GM21619 (cell line): ENCODE measurements around the gene ACTR3C.
A peak's percentile ranks its signal among the peaks of the same experiment; 100 is the strongest.

Source experiments
- ATAC-seq: cut with Tn5 transposase; IDR thresholded peaks from one replicate; pipeline ENCODE4 v1.9.1; 2021; ENCODE audit not compliant: unreplicated experiment

Gene ACTR3C

DNA sequence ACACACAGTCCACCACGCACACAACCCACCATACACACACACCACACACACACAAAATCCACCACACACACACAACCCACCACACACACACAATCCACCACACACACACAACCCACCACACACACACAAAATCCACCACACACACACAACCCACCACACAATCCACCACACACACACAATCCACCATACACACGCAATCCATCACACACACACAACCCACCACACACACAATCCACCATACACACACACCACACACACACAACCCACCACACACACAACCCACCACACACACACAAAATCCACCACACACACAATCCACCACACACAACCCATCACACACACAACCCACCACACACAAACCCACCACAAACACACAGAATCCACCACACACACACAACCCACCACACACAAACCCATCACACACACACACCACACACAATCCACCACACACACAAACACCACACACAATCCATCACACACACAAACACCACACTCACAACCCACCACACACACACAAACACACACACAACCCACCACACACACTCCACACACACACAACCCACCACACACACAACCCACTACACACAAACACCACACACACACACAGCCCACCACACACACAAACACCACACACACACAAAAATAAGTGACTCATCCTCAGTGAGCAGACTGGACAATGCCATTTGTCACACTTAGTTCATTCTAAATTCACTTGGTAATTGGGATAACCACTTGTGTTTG is 36.4 kb upstream of the ACTR3C start:
- ATAC-seq = no peak

DNA sequence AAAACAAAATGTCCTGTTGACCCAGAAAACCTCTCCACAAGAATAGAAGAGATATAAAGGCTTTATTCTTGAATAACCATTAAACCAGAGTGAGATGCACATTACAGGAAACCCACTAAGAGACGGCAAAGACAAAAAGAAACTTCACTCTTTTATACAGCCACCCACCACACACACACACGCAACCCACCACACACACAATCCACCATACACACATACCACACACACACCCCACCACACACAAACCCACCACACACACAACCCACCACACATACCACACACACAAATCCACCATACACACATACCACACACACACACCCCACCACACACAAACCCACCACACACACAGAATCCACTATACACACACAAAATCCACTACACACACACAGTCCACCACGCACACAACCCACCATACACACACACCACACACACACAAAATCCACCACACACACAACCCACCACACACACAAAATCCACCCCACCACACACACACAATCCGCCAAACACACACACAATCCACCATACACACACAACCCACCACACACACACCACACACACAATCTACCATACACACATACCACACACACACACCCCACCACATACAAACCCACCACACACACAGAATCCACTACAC is 35.8 kb upstream of the ACTR3C start:
- ATAC-seq = no peak

DNA sequence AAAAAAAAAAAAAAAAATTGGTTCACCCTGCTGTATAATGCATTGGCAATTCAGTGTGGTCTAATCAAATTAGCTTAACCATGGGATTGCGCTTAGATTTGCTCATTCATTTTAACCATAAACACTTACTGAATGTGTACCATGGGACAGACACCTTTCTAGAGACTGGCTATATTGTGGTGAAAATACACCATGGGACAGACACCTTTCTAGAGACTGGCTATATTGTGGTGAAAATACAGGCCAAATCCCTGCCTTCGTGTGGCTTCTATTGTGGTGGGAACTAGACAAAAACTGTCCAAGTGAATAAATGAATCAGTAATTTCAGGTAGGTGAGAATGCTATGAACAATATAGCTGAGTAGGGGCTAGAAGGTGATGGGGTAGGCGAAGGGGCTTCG is 35.1 kb upstream of the ACTR3C start:
- ATAC-seq = no peak

DNA sequence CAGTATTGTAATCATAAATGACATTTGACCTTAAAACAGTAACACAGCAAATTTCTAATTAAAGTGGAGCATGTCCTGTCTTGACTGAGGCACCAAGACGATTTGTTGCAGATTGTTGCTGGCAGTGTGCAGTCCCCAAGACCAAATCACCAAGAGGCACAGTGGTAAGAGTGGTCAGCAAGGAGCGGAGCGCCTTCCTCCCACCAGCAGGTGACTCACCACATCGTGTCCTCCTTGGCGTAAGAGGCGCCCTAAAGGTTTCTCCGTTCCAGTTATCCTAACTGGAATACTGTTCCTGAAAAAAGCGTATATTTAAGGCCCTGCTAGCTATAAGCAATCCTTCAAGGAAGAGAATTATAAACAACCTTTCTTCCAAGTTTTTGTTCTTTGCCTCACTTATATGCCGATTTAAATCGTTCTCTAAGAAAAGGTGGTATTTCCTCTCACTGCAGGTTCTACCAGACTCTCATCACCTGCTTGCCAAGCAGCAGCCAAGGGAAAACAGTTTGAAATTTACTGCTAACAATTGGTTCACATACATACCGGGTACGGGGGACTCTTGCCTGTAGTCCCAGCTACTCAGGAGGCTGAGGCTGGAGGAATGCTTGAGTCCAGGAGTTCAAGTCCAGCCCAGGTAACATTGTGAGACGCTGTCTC is 34.6 kb upstream of the ACTR3C start:
- ATAC-seq = peak; percentile 18

DNA sequence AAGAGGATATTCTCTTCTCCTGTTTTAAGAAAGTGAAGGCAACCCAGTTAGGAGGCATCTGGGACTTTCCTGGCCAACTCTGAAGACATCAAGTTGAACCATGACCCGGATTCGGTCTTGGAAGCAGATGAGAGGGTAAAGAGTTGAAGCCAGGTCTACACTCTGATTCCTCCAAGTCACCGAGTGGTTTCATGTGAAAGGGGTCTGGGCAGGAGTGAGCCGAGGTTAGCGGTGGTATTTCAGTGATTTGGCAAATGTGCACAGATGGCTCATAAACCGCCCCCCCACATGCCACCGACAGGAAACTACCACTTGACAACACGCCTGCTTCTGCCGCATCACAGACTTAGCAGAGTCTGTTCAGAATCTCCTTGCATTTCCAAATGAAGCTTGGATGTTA is 33.9 kb upstream of the ACTR3C start:
- peak; percentile 61 for ATAC-seq

DNA sequence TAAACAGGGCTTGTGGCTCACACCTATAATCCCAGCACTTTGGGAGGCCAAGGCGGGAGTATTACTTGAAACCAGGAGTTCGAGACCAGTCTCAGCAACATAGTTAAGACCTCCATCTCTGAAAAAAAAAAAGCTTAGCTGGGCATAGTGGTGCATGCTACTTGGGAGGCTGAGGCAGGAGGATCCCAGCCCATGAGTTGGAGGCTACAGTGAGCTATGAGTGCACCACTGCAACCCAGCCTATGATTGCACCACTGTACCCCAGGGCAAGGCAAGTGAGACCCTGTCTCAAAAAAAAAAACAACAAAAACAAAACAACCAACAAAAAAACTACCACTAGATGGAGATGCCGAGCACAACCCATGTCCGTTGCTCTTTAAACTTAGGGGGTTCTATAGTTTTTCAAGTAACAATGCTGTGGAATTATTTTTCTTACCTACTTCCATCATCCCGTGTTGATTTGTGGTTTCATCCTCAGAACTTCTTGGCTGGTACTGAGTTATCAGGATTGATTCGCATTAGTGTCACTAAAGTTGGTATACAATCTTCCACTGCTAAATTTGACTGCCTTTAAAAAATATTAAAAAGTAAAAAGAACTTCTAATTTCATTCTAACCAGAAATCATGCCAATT is 33.0 kb upstream of the ACTR3C start:
- no peak for ATAC-seq

DNA sequence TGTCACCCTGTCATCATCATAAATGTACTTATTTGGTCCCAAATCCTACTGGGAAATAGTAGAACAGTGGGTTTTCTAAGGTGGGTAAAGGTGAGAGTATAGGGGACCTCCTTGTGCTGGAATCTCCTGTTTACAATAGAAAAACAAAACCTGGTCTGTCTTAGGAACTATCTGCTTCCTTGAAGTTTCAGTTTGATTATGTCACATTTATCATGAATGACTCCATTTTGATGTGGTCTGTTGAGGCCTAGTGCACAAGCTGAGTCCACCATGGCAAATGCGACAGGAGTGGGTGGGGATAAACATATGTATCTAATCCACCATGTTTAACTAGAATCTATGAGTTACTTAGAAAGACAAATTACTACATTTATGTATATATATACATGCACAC is 32.3 kb upstream of the ACTR3C start:
- ATAC-seq = no peak

DNA sequence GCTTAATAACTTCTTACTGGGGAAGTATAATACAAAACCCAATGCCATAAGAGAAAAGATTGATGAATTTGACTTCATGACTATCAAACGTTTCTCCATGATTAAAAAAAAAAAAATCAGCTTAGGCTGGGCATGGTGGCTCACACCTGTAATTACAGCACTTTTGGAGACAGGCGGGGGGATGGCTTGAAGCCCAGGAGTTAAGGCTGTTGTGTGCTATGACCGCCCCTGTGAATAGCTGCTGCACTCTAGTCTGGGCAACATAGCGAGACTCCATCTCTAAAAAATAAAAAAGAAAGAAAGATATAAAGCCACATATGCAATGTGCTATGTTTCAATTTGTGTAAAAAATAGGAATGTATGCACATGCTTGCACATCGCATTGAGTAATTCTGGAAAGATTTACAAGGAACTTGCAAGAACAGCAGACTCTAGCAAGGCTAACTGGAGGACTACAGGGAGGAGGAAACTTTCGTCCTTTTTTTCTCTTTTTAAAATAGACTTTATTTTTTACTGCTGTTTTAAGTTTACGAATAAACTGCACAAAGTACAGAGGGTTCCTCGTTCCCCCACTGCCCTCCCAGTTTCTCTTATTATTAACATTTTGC is 28.3 kb upstream of the ACTR3C start:
- ATAC-seq = no peak

DNA sequence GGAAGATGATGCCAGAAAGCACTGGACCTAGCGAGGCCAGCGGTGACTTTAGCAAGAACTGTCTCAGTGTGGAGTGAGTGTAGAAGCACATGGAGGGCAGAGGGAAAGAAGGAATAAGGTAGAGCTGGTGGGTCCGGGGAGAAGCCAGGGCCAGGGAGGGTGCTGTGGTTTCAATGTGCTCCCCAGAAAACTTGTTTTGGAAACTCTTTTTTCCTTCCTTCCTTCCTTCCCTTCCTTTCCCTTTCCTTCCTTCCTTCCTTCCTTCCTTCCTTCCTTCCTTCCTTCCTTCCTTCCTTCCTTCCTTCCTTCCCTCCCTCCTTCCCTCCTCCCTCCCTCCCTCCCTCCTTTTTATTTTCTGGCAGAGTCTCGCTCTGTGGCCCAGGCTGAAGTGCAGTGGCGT is 23.6 kb upstream of the ACTR3C start:
- no peak for ATAC-seq

DNA sequence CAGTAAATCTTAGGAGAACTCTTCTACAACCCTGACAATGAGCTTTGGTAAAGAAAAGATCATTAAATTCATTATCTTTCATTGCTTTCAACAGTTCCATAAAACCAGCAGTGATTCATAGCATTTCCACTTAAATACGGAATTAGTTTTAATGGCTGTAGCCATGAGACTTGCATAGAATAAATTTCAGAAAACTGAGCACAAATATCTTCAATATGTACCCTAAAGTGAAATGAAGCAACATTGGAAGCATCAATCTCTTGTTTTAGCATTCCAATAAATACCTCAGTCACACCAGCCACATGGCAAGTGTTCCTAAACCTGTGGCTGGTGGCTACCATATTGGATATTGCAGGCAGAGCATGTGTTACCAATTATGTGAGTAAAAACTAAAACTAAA is 21.7 kb upstream of the ACTR3C start:
- ATAC-seq = no peak

DNA sequence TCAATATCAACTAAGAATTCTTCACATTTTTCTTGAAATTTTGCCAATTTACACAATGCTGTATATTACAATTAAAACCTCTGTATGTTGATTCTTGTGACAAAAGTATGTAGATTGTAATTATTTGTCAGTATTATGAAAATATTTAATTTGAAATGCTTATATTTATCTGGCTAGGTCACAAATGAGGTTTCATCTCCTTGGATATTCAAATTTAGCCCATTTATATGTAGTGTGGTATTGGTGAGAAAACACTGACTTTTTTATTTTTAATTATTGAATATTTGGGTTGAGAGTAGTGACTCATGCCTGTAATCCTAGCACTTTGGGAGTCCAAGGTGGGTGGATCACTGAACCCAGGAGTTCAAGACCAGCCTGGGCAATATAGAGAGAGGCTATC is 21.0 kb upstream of the ACTR3C start:
- no peak for ATAC-seq

DNA sequence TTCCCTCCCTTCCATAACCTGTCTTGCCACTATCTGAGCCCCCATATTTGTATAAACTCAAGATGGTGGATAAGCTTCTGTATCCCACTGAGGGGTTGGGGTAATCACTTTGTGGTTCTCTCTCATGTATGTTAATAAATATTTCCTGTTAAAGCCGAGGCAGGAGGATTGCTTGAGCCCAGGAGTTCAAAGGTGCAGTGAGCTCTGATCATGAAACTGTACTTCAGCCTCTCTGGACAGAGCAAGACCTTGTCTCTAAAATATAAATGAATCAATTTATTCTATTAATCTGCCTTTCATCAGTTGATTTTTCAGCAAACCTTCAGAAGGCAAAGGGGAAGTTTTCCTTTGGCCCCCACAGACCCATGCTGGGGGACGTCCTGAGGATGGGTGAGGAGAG is 19.9 kb upstream of the ACTR3C start:
- ATAC-seq = no peak

DNA sequence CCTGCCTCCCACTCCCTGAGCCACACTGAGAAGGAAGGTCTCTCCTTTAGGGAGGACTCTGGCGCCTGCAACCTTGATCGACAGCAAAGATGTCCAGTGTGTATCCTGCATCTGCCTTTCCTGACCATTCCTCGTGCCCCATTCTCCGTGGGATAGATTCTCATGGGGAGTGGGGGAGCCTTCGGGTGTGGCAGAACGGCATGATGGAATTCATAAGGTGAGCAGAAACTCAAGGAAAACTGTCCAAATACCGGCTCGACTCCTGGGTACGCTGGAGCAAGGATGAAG is 18.7 kb upstream of the ACTR3C start:
- no peak for ATAC-seq

DNA sequence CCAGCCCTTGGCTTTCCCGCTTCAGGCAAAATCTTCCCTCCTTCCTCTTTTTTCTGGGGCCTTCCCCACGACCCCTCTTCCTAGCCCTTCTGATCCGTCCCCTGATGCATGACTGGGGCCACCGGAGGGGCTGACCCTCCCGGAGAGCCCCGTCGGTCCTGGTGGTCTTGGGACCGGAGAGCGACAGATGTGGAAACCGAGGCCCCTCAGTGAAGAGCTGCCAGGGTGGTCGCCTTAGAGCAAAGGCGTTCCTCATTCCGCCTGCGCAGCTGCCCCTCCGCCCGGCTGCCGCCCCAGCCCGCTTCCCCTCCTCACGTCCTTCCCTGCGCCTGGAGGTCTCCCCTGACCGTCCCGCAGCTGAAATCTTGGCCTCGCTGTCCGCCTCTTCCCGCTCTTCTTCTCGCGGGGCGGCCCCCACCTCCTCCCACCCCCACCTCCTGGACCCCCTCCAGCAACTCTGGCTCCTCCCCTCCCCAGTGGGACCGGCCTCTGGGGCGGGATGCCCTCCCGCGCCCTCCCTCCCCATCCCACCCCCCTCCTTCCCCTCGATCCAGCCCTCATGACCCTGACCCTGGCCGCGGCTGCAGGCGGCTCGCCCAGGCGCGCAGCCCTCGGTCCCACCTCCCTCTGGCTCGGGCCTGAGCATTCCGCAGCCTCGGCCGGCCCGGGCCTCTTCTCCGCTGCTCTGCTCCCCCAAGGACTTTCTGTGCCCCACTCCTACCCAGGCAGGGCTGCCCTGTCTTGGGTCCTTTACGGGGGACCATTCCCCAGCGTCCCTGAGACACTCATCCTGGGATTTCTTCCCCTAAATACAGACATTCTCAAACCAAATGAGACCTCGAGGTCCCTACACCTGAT is 18.1 kb upstream of the ACTR3C start, which contains the start of gene RARRES2:
Gene RARRES2 (minus strand): TSS at position 367 of the 858 bp plus-strand sequence. CDS start 1,020 bp downstream, outside the sequence.
- ATAC-seq = no peak

DNA sequence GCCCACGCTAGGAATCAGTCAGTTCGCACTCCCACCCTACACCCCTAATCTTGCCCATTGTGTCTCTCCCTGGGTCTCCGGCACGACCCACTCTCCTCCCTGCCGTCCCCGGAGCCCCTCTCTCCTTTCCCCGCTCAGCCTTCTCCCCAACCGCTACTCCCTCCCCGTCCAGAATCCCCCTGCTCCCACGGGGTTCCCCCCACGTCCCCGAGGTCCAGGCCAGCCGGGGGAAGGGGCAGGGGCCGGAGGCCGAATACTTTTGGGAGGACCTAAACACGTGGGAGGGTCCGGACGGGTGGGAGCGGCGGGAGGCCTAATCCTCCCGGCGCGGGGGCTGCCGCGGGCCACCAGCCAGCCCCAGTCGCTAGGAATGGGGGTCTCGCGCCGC is 17.5 kb upstream of the ACTR3C start:
- ATAC-seq = no peak

DNA sequence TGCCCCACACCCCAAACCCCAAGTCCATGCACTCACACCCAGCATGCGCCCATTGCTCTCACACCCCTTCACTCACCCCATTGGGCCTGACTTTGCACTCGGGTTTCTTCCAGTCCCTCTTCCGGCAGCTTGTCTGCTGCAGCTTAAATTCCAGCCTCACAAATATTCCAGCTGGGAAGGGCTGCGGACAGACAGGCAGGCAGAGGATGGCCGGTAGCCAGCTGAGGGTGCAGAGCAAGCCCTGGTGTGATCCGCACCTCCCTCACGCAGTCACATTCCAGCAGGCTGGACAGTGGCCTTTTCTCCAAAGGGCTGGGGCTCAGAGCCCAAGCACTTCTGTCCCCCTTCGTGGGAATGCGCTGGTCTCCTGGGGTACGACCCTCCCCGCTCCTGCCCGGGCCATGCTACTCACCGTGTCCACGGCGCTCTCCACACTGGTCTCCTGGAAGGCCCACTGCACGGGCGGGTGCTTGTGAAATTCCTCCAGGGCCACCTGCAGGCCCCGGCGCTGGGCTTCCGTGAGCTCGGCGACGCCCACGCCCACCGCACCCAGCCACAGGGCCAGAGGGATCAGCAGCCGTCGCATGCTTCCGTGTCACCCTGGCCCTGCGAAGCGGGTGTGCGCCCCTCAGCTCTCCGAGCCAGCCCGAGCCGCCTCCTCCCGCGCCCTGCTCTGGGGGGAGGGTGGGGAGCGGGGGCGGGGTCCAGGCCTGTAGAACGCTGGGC is 16.8 kb upstream of the ACTR3C start:
- no peak for ATAC-seq

DNA sequence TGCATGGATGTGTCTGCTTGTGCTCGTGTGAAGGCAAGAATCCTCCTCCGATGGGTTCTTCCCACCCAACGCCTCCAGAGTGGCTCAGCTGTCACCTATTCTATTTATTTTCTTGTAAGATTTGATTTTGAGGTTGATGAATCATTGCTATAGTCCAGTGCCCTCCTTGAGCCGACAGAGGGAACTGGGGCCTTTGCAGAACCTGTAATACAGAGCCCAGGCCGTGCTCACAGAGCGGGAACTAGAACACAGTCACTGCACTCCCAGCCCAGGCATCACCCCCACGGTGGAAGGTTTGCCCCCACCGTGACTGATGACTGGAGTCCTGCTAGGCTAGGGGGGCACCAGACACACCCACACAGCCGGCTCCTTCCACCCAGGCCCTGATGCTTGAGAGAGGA is 16.1 kb upstream of the ACTR3C start:
- no peak for ATAC-seq

DNA sequence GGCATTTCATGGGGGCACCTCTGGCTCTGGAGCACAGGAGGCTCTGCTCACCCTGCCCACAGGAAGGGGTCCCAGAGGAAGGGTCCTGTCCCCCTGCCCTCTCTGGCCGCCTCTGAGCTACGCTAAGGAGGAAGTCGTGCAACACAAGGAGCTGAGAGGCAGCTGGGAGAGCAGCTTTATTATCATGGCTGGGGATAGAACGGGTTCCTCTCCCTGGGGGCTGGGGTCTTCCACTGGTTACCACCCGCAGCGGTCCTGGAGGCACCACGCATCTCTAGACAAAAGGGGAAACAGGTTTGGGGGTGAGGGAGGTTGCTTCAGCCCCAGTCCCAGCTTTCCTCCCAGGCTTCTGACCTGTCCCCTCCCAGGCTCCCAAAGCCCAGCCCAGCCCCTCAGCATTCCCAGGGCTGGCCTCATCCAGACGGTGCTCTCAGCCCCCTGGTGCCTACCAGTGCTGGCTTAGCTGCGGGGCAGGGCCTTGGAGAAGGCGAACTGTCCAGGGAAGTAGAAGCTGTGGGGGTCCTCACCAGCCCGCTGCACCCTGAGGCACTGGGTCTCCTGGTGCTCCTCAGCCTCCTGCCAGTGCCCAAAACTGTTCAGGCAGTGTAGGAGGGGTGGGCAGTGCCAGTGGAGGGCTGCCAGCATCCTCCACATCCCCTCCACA is 15.0 kb upstream of the ACTR3C start:
- ATAC-seq = no peak

DNA sequence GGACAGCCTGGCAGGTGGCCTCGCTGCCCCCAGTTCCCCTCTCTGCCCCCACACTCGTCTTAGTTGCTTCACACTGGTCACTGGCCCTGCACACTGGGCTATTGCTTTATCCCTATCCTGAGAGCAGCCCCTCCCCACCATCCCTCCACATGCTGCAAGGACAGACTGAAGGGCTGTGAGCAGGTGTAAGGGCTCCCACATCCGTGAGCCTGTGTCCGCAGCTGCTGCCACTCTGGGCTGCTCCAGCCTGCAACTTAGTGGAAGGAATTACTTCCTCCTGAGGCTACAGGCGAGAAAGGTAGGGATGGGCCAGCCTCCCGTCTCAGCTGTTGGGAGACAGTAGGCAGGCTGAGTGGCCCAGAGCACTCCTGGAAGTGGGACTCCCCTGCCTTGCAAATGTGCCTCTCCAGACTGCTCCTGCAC is 14.3 kb upstream of the ACTR3C start:
- ATAC-seq = no peak

DNA sequence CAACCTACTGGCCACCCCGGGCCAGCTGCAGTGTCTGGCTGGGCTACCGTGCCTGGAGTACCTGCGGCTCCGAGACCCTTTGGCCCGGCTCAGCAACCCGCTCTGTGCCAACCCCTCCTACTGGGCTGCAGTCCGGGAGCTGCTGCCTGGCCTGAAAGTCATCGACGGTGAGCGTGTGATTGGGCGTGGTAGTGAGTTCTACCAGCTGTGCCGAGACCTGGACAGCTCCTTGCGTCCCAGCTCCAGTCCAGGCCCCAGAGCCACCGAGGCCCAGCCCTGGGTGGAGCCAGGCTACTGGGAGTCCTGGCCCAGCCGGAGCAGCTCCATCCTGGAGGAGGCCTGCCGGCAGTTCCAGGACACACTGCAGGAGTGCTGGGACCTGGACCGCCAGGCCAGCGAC is 13.8 kb upstream of the ACTR3C start:
- no peak for ATAC-seq
